ENCODE measurements around the gene HERPUD2.
A peak's percentile ranks its signal among the peaks of the same experiment; 100 is the strongest.
"Not testable (repeated sequence)": the region's sequence is repeated elsewhere in the genome, so short reads cannot be mapped to it uniquely, and the experiment has no call there.

Gene HERPUD2

DNA sequence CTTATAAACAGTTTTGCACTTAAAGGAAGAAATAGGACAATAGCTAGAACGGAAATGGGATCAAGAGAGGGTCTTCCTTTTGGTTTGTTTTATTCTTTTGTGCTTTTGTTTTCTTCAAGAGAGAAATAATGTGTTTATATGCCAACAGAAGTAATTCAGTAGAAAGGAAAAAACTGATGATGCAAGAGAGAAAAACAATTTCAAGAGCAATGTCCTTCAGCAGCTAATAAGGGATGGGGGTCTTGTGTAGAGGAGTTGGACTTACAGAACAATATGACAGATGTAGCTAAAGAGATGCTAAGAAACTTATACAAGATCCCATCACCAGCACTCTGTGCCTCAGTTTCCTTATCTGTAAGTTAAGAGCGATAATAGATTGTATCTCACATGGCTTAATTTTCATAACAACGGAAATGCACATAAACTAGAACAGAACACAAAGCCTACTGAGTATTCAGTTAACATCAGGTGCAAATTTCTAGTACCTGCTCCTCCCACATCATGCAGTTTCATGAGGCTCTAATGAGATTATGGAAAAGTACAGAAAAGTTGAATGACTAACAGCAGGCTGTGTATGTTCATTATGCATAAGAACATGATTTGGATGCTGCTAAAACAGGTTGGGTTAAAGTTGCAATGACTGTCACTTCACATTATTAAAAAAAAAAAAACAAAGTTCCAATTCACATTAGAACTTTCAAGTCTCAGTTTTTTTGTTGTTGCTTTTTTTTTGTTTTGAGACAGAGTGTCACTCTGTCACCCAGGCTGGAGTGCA, 17.2 kb downstream of the HERPUD2 start:
- DNase-seq (ENCODE audit: low read depth) = no peak

DNA sequence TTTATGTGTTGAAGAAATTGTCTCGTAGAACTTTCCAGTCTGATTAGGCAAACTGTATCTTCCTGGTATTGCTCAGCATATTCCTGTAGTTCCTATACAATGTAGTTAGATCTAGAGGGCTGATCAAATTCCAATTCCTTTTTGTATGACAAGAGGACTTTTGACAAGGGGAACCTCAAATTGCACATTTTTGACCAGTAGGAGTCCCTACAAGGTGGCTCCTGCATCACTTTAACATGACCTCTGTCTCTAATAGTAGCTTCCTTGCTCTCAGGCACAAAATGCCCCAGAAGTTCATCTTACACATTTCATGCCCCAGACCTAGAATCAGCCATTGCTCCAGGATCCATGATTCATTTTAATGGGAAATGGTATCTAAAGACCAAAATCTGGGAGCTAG, 18.7 kb downstream of the HERPUD2 start:
- no peak for DNase-seq (ENCODE audit: low read depth)

- DNase-seq (ENCODE audit: low read depth) = no peak
Observed at GRCh38 chr7:35670856-35671569, 23.9 kb downstream of the HERPUD2 start.

GRCh38 chr7:35660411-35660810, 34.5 kb downstream of the HERPUD2 start:
- DNase-seq (ENCODE audit: low read depth) = not testable (repeated sequence)

- DNase-seq (ENCODE audit: low read depth) = no peak
Observed at GRCh38 chr7:35658606-35659201, 36.2 kb downstream of the HERPUD2 start.

- no peak for DNase-seq (ENCODE audit: low read depth)
Observed at GRCh38 chr7:35657125-35657524, 37.8 kb downstream of the HERPUD2 start.

GRCh38 chr7:35654558-35654957, 40.4 kb downstream of the HERPUD2 start:
- not testable (repeated sequence) for DNase-seq (ENCODE audit: low read depth)

- no peak for DNase-seq (ENCODE audit: low read depth)
Observed at GRCh38 chr7:35652124-35652523, 42.8 kb downstream of the HERPUD2 start.

DNA sequence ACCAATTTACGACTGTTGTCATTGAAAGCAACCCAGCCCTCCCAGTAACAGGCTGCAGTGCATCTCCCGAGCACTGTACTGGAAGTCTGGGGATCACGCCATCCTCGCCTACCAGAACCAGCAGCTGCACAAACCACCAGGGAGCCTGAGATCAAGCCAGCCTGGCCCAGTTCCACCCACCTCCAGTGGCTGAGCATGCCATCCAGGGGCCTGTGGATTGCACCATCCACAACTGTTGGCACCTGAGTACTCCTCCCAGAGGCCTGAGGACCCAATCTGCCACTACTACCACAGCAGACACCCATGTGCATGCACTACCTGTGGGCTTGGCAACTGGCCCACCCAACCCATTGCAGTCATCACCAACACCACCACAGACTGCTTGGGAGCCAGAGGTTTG, 44.2 kb downstream of the HERPUD2 start:
- DNase-seq (ENCODE audit: low read depth) = no peak

DNA sequence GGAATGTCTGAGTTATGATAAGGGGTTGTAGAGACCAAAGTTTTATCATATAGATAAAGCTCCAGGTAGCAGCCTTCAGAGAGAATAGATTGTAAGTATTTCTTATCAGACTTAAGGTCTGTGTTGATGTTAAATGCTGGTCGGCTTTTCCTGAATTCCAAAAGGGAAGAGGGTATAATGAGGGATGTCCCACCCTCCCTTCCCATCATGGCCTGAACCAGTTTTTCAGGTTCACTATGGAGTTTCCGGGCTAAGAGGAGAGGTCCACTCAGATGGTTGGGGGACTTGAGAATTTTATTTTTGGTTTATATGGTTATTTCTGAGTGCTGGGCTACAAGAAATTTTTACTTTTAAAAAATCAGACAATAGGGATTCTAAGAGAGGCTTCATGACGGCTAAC, 45.2 kb downstream of the HERPUD2 start:
- no peak for DNase-seq (ENCODE audit: low read depth)

GRCh38 chr7:35648367-35648766, 46.6 kb downstream of the HERPUD2 start:
- DNase-seq (ENCODE audit: low read depth) = no peak

- DNase-seq (ENCODE audit: low read depth) = no peak
Observed at GRCh38 chr7:35647171-35647574, 47.8 kb downstream of the HERPUD2 start.

- no peak for DNase-seq (ENCODE audit: low read depth)
Observed at GRCh38 chr7:35646289-35647023, 48.5 kb downstream of the HERPUD2 start.

DNA sequence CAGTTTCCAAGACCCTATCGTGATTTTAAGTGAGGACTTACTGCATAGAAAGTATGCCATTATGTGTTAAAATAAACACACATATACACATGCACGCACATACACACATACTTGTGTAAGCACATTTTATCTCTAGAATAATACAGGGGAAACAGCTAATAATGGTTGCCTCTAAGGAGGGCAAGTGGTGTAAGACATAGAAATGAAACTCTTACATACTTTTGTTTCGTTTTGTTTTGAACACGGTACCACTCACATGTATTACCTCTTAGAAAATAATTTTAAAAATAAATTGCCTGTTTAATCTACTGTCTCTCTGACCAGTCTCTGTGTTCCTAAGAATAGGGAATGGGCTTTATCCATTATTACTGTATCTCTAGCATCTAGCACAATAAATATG, 49.2 kb downstream of the HERPUD2 start:
- no peak for DNase-seq (ENCODE audit: low read depth)

DNA sequence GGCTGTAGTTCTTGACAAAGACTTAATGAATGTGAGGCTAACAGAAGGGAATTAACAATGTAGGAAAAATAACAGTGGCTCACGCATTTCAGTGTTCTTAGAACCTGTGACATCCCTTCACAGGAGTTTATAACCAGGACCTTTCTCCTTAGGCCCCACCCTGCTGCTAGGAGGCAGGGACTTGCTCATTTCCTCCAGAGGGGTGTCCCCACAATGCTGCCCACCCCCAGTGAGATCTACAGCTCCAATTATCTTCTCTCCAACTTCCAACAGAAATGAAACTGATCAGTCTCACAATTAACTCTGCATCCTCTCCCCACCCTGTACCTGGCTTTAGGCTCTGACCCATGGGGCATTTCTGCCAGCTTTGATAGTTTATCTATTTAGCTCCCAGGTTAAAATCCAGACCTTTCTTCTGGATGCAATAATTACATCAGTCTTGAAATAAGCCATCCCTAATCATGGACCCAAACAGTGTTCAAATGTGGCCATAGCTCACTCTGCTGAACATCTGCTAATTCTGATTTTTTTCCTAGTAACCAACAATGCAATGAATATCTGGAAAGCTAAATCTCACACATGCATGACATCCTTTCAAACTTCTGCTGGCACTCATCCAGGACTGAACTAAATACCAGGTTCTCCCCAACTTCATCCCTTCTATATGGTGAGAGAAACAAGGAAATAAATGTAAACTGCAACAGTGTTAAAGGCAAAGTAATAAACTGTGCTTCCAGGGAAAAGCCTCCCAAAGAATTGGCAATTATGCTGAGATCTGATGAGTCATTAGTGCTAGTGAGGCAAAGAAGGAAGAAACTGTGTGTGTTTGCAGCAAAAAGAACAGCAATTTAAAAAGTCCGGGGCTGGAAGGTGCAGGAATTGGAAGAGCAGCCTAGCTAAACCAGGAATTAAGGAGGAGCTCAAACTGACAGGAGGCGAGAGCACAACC, 64.6 kb downstream of the HERPUD2 start:
- no peak for DNase-seq (ENCODE audit: low read depth)

DNA sequence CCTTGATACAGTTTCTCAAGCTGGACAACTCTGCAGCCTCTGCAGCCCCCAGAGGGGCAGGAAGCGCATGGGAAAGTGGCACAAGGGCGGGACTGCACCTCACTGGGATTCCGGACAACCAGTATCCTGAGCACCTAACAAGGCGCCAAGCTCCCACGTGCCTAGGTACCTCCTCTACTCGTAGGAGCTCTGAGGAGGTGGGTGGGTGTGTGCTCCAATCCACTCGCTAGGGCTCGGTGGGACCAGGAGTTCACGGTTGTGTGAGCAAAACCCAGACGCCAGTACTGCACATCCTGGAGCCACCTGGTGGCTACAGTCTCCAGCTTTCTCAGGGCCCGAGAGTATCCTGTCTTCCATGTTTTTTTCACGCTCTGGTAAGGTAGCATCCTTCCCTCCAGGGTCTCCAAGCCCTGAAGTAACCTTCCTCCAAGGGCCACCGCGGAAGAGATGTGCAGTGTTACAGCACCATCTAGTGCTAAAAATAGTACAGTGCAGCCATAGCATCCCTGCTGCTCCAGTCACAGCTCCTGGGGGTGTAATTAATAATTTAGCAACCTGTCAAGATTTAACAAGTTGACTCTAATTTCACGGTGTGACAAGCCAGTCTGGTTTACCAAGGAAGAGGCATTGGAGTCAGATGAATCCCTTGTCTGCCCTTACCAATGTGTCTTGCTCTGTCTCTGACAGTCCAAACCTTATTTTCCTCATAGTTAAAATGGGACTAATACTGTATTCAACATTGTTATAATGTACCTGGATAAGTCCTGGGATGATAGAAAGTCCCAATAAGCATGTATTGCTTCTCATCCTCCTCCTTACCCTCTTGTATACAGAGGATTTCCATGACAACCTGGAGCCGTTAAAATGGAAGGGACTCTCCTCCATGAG, 70.4 kb downstream of the HERPUD2 start:
- peak; percentile 8 for DNase-seq (ENCODE audit: low read depth)

DNA sequence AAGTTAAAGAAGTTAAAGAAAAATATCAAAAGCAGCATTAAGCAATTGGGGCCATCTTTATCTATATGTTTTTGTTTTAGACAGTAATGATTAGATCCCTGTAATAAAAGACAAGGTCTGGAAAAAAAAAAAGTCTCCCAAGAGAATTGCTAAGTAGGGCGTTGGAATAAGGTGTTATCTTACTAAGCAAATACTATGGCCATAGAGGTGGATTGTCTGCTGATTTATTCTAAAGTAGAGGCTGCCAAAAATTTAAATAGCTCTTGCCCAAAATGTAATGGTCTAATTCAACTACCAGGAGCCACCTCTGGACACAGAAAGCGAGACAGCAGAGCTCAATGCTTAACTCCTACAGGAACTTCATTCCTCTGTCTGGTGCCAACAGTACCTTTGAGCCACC, 71.6 kb downstream of the HERPUD2 start:
- no peak for DNase-seq (ENCODE audit: low read depth)

DNA sequence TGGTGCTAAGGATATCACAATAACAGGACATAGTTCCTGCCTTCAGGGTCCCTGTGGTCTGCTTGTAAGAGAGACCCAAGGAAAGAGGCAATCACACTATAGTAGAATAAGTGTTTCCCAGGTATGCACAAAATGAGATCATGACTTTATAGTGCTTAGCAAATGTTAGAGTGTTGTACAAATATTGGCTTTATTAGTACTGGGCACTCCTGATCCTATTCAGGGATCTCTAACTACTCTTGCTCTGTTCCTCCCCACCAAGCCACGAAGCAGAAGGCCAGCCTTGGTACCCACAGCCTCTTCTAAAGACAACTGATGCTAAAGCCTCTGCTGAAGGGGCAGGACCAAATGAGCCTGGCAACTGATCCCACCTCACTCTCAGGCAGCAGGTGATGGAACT, 75.1 kb downstream of the HERPUD2 start:
- no peak for DNase-seq (ENCODE audit: low read depth)

- DNase-seq (ENCODE audit: low read depth) = no peak
Observed at GRCh38 chr7:35617041-35617440, 77.9 kb downstream of the HERPUD2 start.

GRCh38 chr7:35613150-35613549, 81.8 kb downstream of the HERPUD2 start:
- no peak for DNase-seq (ENCODE audit: low read depth)
